OCI-LY1 (cell line): Measurements from ENCODE around the gene PPP1R7.

Experiments
- CTCF ChIP-seq: fragments of 200-600 bp; sonication (generic), shearing (Covaris generic); IDR thresholded peaks from 2 replicates; pipeline ENCODE4 v1.5.1; 2017; ENCODE audit warnings: mild to moderate bottlenecking, antibody characterized with exemption, low read length, moderate library complexity, mixed read lengths
- EZH2 ChIP-seq: fragments of 200-600 bp; sonication (generic), shearing (Covaris generic); IDR thresholded peaks from 2 replicates; pipeline ENCODE4 v1.8.0; 2017; ENCODE audit warnings: borderline replicate concordance, mixed run types, mild to moderate bottlenecking, antibody characterized with exemption, low read length, moderate library complexity, mixed read lengths

GRCh38 chr2:241179899-241180298 is 29.6 kb downstream of the PPP1R7 start:
- TF ChIP-seq CTCF (no peak), EZH2 (no peak)
